PC-3 (cell line): ENCODE results near the gene NPFFR1. TPM values are rescaled to one million over a fixed set of nuclear protein-coding genes. Genes with fewer than 3 reads are reported as not detected.
A peak's percentile ranks its signal among the peaks of the same experiment; 100 is the strongest.

Experiments
- ATAC-seq: fragments of 200-7000 bp; cut with Tn5 transposase; 2 replicates; pipeline ENCODE4 v1.9.1; 2020; ENCODE audit warnings: mild to moderate bottlenecking, moderate library complexity
- BruUV-seq: library from RNA; stranded (reverse); fragments of 400-500 nt; replicated peaks from 2 replicates; lab custom pipeline; 2021; lab: Mats Ljungman, UMichigan
- CTCF ChIA-PET: fragments of 300-600 bp; sonication (Branson Sonifier 250); formaldehyde crosslinking; loops from one replicate; lab custom pipeline; 2022; ENCODE audit warnings: antibody characterized with exemption; lab: Charles Lee
- POLR2A ChIA-PET: fragments of 300-600 bp; sonication (Branson Sonifier 250); formaldehyde crosslinking; loops from one replicate; lab custom pipeline; 2022; ENCODE audit warnings: antibody characterized with exemption; ENCODE audit not compliant: unreplicated experiment; lab: Charles Lee
- DNase-seq: peaks from one replicate; pipeline ENCODE4 v3.0.0-alpha.2; 2015
- H2AFZ ChIP-seq: fragments of 300-600 bp; sonication (generic); 2 replicates; pipeline ENCODE4 v1.6.0; 2016; ENCODE audit warnings: antibody characterized with exemption, low read length
- H3F3A ChIP-seq: fragments of 300-600 bp; sonication (generic); one replicate; pipeline ENCODE4 v1.6.0; 2017; ENCODE audit warnings: antibody characterized with exemption, low read length, control low read depth, mild to moderate bottlenecking; ENCODE audit not compliant: unreplicated experiment
- H3K27ac ChIP-seq: fragments of 300-600 bp; sonication (generic); 2 replicates; pipeline ENCODE4 v1.5.1; 2016; ENCODE audit warnings: mild to moderate bottlenecking, low read length
- H3K27me3 ChIP-seq: fragments of 300-600 bp; sonication (generic); 2 replicates; pipeline ENCODE4 v1.6.1; 2016; ENCODE audit warnings: low read length, mixed read lengths
- H3K36me3 ChIP-seq: fragments of 300-600 bp; sonication (generic); 2 replicates; pipeline ENCODE4 v1.6.1; 2016; ENCODE audit warnings: low read depth, mixed run types, low read length, mixed read lengths
- H3K4me1 ChIP-seq: fragments of 300-600 bp; sonication (generic); 2 replicates; pipeline ENCODE4 v1.5.1; 2016; ENCODE audit warnings: low read length; ENCODE audit not compliant: insufficient read depth
- H3K4me2 ChIP-seq: fragments of 300-600 bp; sonication (generic); 2 replicates; pipeline ENCODE4 v1.6.0; 2016; ENCODE audit warnings: low read length
- H3K4me3 ChIP-seq: fragments of 300-600 bp; sonication (generic); 2 replicates; pipeline ENCODE4 v1.5.1; 2016; ENCODE audit warnings: mild to moderate bottlenecking, low read length, mixed read lengths
- H3K79me2 ChIP-seq: fragments of 300-600 bp; sonication (generic); 2 replicates; pipeline ENCODE4 v1.6.1; 2017; ENCODE audit warnings: low read length, mixed read lengths
- H3K9ac ChIP-seq: fragments of 300-600 bp; sonication (generic); 2 replicates; pipeline ENCODE4 v1.6.0; 2016; ENCODE audit warnings: mild to moderate bottlenecking, low read length
- H3K9me2 ChIP-seq: fragments of 300-600 bp; sonication (generic); replicated peaks from 2 replicates; pipeline ENCODE4 v1.6.1; 2016; ENCODE audit warnings: mixed run types, low read length, mixed read lengths
- H3K9me3 ChIP-seq: fragments of 300-600 bp; sonication (generic); 2 replicates; pipeline ENCODE4 v1.6.1; 2016; ENCODE audit warnings: low read length, mixed read lengths
- H4K20me1 ChIP-seq: fragments of 300-600 bp; sonication (generic); 2 replicates; pipeline ENCODE4 v1.6.1; 2016; ENCODE audit warnings: low read length, mixed read lengths
- CTCF ChIP-seq: fragments of 300-600 bp; sonication (generic); conservative IDR thresholded peaks from 2 replicates; pipeline ENCODE4 v1.5.1; 2017; ENCODE audit warnings: antibody characterized with exemption, low read depth, mild to moderate bottlenecking, low read length
- EZH2 ChIP-seq: fragments of 300-600 bp; sonication (generic); IDR thresholded peaks from one replicate; pipeline ENCODE4 v1.6.1; 2017; ENCODE audit warnings: antibody characterized with exemption, mild to moderate bottlenecking, low read length; ENCODE audit not compliant: unreplicated experiment
- EZH2phosphoT487 ChIP-seq: fragments of 300-600 bp; sonication (generic); IDR thresholded peaks from 2 replicates; pipeline ENCODE4 v1.6.1; 2018; ENCODE audit warnings: mild to moderate bottlenecking, antibody characterized with exemption, low read length, borderline replicate concordance
- intact Hi-C: fragments of 100-400 bp; cut with micrococcal nuclease; formaldehyde crosslinking; loops from 2 replicates; pipeline ENCODE4 v1.9.0; 2023
- total RNA-seq: library from RNA; depleted of rRNA; stranded (reverse); fragments of >200 nt; gene quantifications from 2 replicates; pipeline ENCODE4 v1.2.3, GENCODE V29; 2014

Gene NPFFR1
- total RNA-seq, 1 experiment from 2014 or later: not detected

- no peak for ATAC-seq
- H3K4me3 ChIP-seq: no peak overlapping the region
- no peak for TF ChIP-seq EZH2phosphoT487
- TF ChIP-seq EZH2: no peak
- TF ChIP-seq CTCF: no peak
- H3K9ac ChIP-seq: no peak overlapping the region
- no TSS peak for BruUV-seq
- POLR2A ChIA-PET: interaction anchor here (0.5 to 1.3 kb wide), 4 partner anchors 11 to 144 kb away, joined by 3 to 12 read pairs (median 7); partner anchors contain the start of gene TYSND1
- DNase-seq: no peak
- no peak overlapping the region for H2AFZ ChIP-seq
- CTCF ChIA-PET: interaction anchor here (0.6 to 3.3 kb wide), 19 partner anchors 11 to 242 kb away, joined by 3 to 131 read pairs (median 5); partner anchors contain the start of genes EIF4EBP2, PPA1 and TYSND1
- peaks cover 35% of the 10 kb centered on the region for H4K20me1 ChIP-seq
- H3K27me3 ChIP-seq: no peaks in the 10 kb centered on the region
- intact Hi-C loops: loop anchor here (1.0 to 5.0 kb wide), 4 partner anchors 110 to 321 kb away; no protein-coding TSS in a partner anchor
- H3K4me1 ChIP-seq: peaks cover 29% of the 10 kb centered on the region
- H3K4me2 ChIP-seq: peak overlapping the region; percentile 64; the same call in 1 of the 2 replicates
- H3K79me2 ChIP-seq: peaks cover 55% of the 10 kb centered on the region
- no peaks in the 10 kb centered on the region for H3K9me2 ChIP-seq
- H3K9me3 ChIP-seq: no peaks in the 10 kb centered on the region
- H3K36me3 ChIP-seq: peaks cover 49% of the 10 kb centered on the region; the same call in 1 of the 2 replicates
- H3K27ac ChIP-seq: no peak overlapping the region
- peaks cover 9% of the 10 kb centered on the region for H3F3A ChIP-seq
Measured at GRCh38 chr10:70221030-70221429, 62.8 kb downstream of the NPFFR1 start.

- Histone ChIP-seq H3K36me3 (peaks cover 79% of the 10 kb centered on the region), H3K9me3 (no peaks in the 10 kb centered on the region), H3K27me3 (no peaks in the 10 kb centered on the region), H3F3A (no peaks in the 10 kb centered on the region), H3K27ac (no peak overlapping the region), H3K4me3 (no peak overlapping the region), H3K9me2 (no peaks in the 10 kb centered on the region), H3K4me1 (no peaks in the 10 kb centered on the region), H3K9ac (no peak overlapping the region), H2AFZ (no peak overlapping the region), H4K20me1 (0 out of 2 replicates have a peak, but pooled peaks cover 2% of the 10 kb centered on the region), H3K79me2 (no peaks in the 10 kb centered on the region), H3K4me2 (no peak overlapping the region)
- no peak for DNase-seq
- no TSS peak for BruUV-seq
- intact Hi-C loops: no loop called here
- POLR2A ChIA-PET: interaction anchor here (0.7 kb wide), 1 partner anchor 558 kb away, joined by 24 read pairs; no protein-coding TSS in a partner anchor
- TF ChIP-seq EZH2 (no peak), CTCF (no peak), EZH2phosphoT487 (no peak)
- ATAC-seq: no peak
- CTCF ChIA-PET: no interaction called here
Measured at GRCh38 chr10:70212879-70213278, 70.9 kb downstream of the NPFFR1 start.

- H3K4me3 ChIP-seq: no peak overlapping the region
- TF ChIP-seq EZH2 (no peak), EZH2phosphoT487 (no peak), CTCF (no peak)
- intact Hi-C loops: no loop called here
- H3K27ac ChIP-seq: no peak overlapping the region
- no peak overlapping the region for H3K9ac ChIP-seq
- ChIA-PET CTCF (no interaction called here), POLR2A (interaction anchor here (0.7 kb wide), 1 partner anchor 559 kb away, joined by 24 read pairs; no protein-coding TSS in a partner anchor)
- H3K79me2 ChIP-seq: no peaks in the 10 kb centered on the region
- H3K27me3 ChIP-seq: no peaks in the 10 kb centered on the region
- H3K4me1 ChIP-seq: no peaks in the 10 kb centered on the region
- DNase-seq (no peak), ATAC-seq (no peak)
- no peaks in the 10 kb centered on the region for H3K9me3 ChIP-seq
- H3K9me2 ChIP-seq: no peaks in the 10 kb centered on the region
- BruUV-seq: no TSS peak
- H3K4me2 ChIP-seq: no peak overlapping the region
- H2AFZ ChIP-seq: no peak overlapping the region
- H3K36me3 ChIP-seq: peaks cover 77% of the 10 kb centered on the region
- H3F3A ChIP-seq: no peaks in the 10 kb centered on the region
- H4K20me1 ChIP-seq: no peaks in the 10 kb centered on the region
Measured at GRCh38 chr10:70212277-70212676, 71.5 kb downstream of the NPFFR1 start.
